ENCODE results near the gene XPO4.

Gene XPO4

DNA sequence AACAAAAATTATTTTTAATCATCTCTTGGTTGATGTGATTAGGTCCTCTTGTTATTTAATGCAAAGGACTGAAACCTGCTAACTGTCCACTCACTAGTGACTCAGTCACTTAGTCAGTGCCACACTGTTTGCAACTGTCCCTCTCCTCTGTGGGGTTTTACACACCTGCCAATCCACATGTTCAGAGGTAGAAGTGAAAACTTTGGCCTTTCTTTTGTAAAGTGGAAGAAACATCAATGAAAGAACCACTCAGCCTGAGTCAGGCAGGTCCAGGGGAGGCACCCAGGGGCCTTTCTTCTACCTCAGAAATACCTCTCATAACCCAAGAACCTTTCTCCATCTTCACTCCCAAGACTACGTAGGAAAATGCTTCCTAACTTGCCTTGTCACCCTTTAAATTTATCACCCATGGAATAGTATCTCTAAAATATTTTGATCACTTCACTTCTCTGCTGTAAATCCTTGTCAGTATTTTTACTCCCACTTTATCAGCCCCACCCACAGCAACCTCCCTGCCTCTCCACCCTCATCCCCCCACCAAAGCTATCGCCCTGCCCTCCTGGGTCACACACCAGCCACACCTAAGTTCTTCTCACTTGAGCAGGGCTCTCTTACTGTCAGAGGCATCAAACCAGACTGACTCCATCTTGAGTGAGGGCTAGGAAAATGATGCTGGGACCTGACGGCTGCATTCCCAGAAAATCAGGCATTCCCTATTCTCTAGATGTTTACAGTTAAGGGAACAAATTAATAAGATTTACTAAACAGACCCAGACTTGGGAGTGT is 99.2 kb downstream of the XPO4 start:
- Histone ChIP-seq H3K9me3 (no peaks in the 10 kb centered on the region), H3K4me3 (ENCODE audit: low read depth, low read length) (no peak overlapping the region), H3K36me3 (peaks cover 38% of the 10 kb centered on the region), H3K4me1 (peaks cover 4% of the 10 kb centered on the region; the same call in 1 of the 2 replicates), H3K27me3 (no peaks in the 10 kb centered on the region)
- TF ChIP-seq, protein P1, sequence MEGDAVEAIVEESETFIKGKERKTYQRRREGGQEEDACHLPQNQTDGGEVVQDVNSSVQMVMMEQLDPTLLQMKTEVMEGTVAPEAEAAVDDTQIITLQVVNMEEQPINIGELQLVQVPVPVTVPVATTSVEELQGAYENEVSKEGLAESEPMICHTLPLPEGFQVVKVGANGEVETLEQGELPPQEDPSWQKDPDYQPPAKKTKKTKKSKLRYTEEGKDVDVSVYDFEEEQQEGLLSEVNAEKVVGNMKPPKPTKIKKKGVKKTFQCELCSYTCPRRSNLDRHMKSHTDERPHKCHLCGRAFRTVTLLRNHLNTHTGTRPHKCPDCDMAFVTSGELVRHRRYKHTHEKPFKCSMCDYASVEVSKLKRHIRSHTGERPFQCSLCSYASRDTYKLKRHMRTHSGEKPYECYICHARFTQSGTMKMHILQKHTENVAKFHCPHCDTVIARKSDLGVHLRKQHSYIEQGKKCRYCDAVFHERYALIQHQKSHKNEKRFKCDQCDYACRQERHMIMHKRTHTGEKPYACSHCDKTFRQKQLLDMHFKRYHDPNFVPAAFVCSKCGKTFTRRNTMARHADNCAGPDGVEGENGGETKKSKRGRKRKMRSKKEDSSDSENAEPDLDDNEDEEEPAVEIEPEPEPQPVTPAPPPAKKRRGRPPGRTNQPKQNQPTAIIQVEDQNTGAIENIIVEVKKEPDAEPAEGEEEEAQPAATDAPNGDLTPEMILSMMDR (IDR thresholded peaks at IDR 0.05; ENCODE audit: low read depth, low read length): no peak
- DNase-seq: no peak

DNA sequence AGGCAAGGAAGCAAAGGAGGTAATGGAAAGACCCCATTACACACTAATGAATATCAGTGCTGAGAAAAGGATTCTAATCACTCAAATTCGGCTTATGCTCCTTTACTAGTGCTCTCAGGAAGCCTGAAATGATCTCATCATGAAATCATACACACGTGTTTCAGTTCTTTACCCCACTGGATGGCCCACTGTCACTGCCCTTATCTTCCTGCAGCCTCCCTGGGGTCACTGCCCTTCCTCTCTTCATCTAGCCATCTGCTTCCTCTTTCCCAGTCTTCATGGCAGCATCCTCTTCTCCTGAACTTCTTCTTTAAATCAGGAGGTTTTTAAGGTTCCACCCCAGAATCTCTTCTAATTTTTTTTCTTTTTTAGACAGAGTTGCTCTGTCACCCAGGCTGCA is 100.8 kb downstream of the XPO4 start:
- Histone ChIP-seq H3K27me3 (no peaks in the 10 kb centered on the region), H3K36me3 (peaks cover 38% of the 10 kb centered on the region)
- TF ChIP-seq, protein P1 (IDR thresholded peaks at IDR 0.05; ENCODE audit: low read depth, low read length): no peak

DNA sequence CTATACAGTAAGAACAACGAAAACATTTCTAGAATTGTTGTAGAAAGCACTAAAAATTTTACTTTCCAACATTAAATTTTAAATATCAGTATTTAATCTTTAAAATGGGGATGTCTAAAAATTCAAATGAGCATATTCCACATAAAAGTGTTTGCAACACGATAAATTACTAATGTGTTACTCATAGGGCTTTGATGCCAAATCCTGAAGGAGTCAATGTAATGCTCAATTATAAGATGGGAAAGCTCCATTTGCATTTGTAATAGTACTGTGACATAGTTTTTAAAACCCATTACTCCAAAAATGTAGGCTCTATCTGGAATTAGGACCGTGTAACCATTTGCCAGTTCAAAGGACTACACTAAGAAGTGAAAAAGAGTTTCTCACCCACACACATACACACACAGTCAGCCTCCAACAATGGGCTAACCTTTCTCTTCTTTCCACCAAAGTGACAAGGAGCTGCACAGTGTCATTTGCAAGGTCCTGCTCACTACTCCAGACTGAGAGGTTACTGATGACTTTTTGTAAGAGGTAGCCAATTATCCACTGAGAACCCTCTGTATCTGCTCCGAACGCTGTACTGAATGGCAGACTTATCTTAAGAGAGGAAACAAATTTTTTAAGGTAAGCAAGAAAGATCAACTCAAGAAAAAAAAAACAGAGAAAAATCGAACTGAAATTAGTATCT is 102.7 kb downstream of the XPO4 start:
- Histone ChIP-seq H3K4me1 (peaks cover 4% of the 10 kb centered on the region; the same call in 1 of the 2 replicates), H3K36me3 (peaks cover 51% of the 10 kb centered on the region), H3K27me3 (no peaks in the 10 kb centered on the region), H3K4me3 (ENCODE audit: low read depth, low read length) (no peak overlapping the region), H3K9me3 (no peaks in the 10 kb centered on the region)
- TF ChIP-seq, protein P1 (IDR thresholded peaks at IDR 0.05; ENCODE audit: low read depth, low read length): no peak
- no peak for DNase-seq

More for the DNA sequence above, 100.8 kb downstream of the XPO4 start:
- Histone ChIP-seq H3K9me3 (no peaks in the 10 kb centered on the region), H3K4me3 (ENCODE audit: low read depth, low read length) (no peak overlapping the region), H3K4me1 (peaks cover 4% of the 10 kb centered on the region; the same call in 1 of the 2 replicates)
- no peak for DNase-seq

DNA sequence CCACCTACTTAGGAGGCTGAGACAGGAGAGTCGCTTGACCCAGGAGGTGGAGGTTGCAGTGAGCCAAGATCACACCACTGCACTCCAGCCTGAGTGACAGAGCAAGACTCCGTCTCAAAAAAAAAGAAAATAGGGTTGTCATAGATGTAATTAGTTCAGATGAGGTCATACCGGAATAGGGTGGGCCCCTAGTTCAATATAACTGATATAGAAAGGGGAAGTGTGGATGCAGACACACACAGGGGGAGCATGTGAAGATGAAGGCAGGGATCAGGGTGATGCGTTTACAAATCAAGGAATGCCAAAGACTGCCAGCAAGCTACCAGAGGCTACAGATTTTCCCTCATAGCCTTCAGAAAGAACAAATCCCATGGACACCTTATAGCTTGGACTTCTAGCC is 104.5 kb downstream of the XPO4 start:
- Histone ChIP-seq H3K36me3 (peaks cover 68% of the 10 kb centered on the region), H3K9me3 (no peaks in the 10 kb centered on the region), H3K4me1 (peaks cover 4% of the 10 kb centered on the region; the same call in 1 of the 2 replicates), H3K27me3 (no peaks in the 10 kb centered on the region), H3K4me3 (ENCODE audit: low read depth, low read length) (no peak overlapping the region)
- TF ChIP-seq, protein P1 (IDR thresholded peaks at IDR 0.05; ENCODE audit: low read depth, low read length): no peak
- DNase-seq: no peak

DNA sequence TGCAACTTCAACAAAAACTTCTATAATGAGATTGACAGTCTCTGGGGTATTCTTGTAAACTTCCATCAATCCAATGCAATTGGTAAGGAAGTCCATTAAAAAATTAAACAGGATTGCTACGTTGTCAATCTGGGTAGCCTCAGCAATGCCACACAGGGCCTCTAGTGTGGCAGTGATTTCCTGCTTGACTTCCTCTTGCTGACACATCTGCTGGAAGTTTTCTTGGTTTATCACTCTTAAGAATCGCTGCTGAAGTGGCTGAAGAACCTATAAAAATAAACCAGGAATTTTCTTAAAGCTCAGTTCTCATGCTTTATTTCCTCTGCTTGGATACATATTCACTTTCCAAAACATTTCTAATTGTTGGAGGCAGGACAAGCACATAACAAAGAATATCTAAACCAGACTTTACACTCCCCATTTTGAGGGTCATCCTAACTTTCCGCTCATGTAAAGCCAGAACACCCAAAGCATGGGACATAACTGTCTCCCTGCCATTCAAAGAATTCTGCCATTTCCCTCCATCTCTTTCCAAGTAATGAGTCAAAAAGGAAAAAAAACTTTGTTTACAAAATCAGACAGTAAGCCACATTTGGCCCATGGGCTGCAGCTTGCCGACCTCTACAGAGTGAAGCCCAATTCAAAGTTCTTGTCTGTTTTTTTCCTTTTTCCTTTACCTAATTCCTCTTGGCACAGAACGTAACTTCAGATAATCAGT is 105.6 kb downstream of the XPO4 start:
- Histone ChIP-seq H3K4me3 (ENCODE audit: low read depth, low read length) (no peak overlapping the region), H3K4me1 (peaks cover 4% of the 10 kb centered on the region; the same call in 1 of the 2 replicates), H3K27me3 (no peaks in the 10 kb centered on the region), H3K36me3 (peaks cover 70% of the 10 kb centered on the region), H3K9me3 (no peaks in the 10 kb centered on the region)
- TF ChIP-seq, protein P1 (IDR thresholded peaks at IDR 0.05; ENCODE audit: low read depth, low read length): no peak
- no peak for DNase-seq
